Body of pancreas (tissue), 4 donors: Measurements from ENCODE around the gene SLC40A1.

Experiments used
- CTCF ChIP-seq, 7 experiments: fragments of 450-650 bp in 4 of 7; fragments of 200-600 bp in 3 of 7; sonication (generic) in 3 of 7; IDR thresholded peaks; one replicate each; pipeline ENCODE4 v1.5.1; 2016 to 2019; ENCODE audit warnings: antibody characterized with exemption in 7 of 7
- POLR2A ChIP-seq, 3 donors: fragments of 450-650 bp; IDR thresholded peaks; one replicate each; pipeline ENCODE4 v1.6.1; 2016; ENCODE audit warnings: antibody characterized with exemption in 3 of 3, mild to moderate bottlenecking in 2 of 3

GRCh38 chr2:189555232-189555631 is 25.4 kb downstream of the SLC40A1 start:
- TF ChIP-seq CTCF (IDR thresholded peaks at IDR 0.05) (no peak), POLR2A (IDR thresholded peaks at IDR 0.05) (no peak)
